GM12872 (cell line): ENCODE measurements around the gene SLC22A2.

Source experiments
- CTCF ChIP-seq: IDR thresholded peaks from 3 replicates; pipeline ENCODE4 v1.5.1; 2011; ENCODE audit warnings: low read depth, mild to moderate bottlenecking, low read length, moderate library complexity; ENCODE audit not compliant: insufficient read depth

The SLC22A2 gene

GRCh38 chr6:160172704-160173103 lies 85.9 kb downstream of the SLC22A2 start:
- no peak for TF ChIP-seq CTCF

DNA sequence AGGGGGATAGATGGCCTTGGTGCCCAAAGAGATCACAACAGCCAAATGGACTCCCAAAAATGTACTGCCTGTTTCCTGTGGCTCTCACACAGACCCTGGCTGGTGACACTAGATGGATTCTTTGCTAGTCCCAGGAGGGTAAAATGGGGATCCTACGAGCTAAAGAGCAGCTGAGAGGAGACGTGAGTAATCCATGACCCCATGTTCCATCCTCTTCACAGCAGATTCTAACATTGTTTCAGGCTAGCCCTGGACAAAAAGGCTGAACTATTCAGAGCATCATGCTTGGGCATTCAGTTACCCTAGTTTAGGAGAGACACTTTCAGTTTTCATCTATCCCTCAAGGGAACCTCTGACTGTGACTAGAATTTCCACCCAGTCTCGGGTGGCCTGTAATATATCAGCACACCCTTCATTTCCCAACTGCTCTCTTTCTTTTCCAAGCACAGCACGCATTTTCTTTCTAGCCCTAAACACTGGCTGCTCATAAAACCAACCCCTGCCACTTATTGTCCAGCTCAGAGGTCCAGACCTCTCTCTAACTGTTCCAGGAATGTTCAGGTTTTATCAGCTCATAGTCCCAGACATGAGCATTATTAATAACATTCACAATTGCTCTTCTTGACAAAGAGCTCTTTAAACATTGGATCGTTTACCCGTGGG lies 88.5 kb downstream of the SLC22A2 start:
- no peak for TF ChIP-seq CTCF

DNA sequence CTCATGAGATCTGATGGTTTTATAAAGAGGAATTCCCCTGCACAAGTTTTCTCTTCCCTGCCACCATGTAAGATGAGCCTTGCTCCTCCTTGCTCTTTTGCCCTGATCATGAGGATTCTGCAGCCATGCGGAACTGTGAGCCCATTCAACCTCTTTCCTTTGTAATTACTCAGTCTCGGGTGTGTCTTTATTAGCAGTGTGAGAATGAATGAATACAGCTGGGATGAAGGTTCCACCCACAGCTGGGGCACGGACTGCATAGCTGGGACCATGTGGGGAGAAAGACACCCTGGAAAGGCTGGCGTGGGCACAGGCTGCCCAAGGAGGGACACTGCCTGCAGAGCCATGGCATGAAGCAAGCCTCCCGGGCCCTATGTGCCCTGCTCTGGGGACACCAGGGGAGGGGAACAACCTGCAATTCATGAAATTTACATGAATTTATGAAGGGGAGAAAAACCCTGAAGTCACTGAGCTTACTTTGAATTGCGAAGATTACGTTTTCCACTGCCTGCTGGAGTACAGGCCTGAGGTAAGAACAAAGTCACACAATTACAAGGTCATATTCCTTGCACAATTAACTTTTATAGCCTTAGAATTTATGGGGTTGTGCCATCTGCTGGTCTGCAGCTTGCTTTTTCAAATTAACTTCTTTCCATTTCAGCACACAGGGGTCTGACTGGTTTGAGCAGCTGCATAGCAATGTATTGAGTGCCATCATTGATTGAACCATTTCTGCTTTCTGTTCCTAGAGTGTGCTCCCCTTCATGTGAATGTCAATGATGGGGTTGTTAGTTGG lies 90.8 kb downstream of the SLC22A2 start:
- no peak for TF ChIP-seq CTCF
